HL-60 (cell line): ENCODE data around the gene DPP6.

Experiments
- CTCF ChIP-seq: IDR thresholded peaks from one replicate; pipeline ENCODE4 v1.5.1; 2011; ENCODE audit warnings: low read length, control low read depth, inconsistent platforms; ENCODE audit not compliant: insufficient read depth
- POLR2AphosphoS5 ChIP-seq: IDR thresholded peaks from 2 replicates; pipeline ENCODE4 v1.6.1; 2012; ENCODE audit warnings: low read depth
- REST ChIP-seq: IDR thresholded peaks from 2 replicates; pipeline ENCODE4 v1.6.1; 2012; ENCODE audit warnings: low read depth; ENCODE audit not compliant: insufficient replicate concordance
- SPI1 ChIP-seq: IDR thresholded peaks from 2 replicates; pipeline ENCODE4 v1.6.1; 2012; ENCODE audit warnings: low read depth, mild to moderate bottlenecking, borderline replicate concordance

GRCh38 chr7:154915600-154915999 is 863.4 kb downstream of the DPP6 start:
- TF ChIP-seq CTCF: no peak
- no peak for TF ChIP-seq POLR2AphosphoS5
- TF ChIP-seq SPI1: no peak
- no peak for TF ChIP-seq REST
